Measurements from ENCODE around the gene SPINK6. TPM values are rescaled to one million over a fixed set of nuclear protein-coding genes. Genes with fewer than 3 reads are reported as not detected.

The SPINK6 gene
- total RNA-seq, 2 experiments from 2014 or later = not detected

- ChIA-PET POLR2A (no interaction called here), CTCF (ENCODE audit: unreplicated experiment) (no interaction called here)
- Histone ChIP-seq H3K4me1 (ENCODE audit: insufficient read depth, low read length, poor library complexity, severe bottlenecking) (no peaks in the 10 kb centered on the region), H3K9me2 (ENCODE audit: insufficient read depth, low read length) (no peaks in the 10 kb centered on the region), H3K9me3 (ENCODE audit: low read length) (no peaks in the 10 kb centered on the region), H3K4me3 (ENCODE audit: low read depth, low read length, poor library complexity, severe bottlenecking) (no peak overlapping the region), H4K20me1 (ENCODE audit: insufficient read depth, low read length) (no peaks in the 10 kb centered on the region), H3K4me2 (ENCODE audit: low read length) (no peak overlapping the region), H2AFZ (ENCODE audit: low read length) (no peak overlapping the region), H3K79me2 (ENCODE audit: insufficient read depth, low read depth, low read length) (no peaks in the 10 kb centered on the region), H3K27ac (ENCODE audit: low read depth, low read length, poor library complexity, severe bottlenecking) (no peak overlapping the region), H3K36me3 (ENCODE audit: insufficient read depth, low read length) (no peaks in the 10 kb centered on the region)
- no peak for DNase-seq (ENCODE audit: low spot score)
- intact Hi-C loops (cut with micrococcal nuclease; ENCODE audit: unreplicated experiment) = no loop called here
- TF ChIP-seq EZH2phosphoT487 (IDR thresholded peaks at IDR 0.05; ENCODE audit: borderline replicate concordance, low read depth, low read length) = no peak
- TF ChIP-seq, protein P1, sequence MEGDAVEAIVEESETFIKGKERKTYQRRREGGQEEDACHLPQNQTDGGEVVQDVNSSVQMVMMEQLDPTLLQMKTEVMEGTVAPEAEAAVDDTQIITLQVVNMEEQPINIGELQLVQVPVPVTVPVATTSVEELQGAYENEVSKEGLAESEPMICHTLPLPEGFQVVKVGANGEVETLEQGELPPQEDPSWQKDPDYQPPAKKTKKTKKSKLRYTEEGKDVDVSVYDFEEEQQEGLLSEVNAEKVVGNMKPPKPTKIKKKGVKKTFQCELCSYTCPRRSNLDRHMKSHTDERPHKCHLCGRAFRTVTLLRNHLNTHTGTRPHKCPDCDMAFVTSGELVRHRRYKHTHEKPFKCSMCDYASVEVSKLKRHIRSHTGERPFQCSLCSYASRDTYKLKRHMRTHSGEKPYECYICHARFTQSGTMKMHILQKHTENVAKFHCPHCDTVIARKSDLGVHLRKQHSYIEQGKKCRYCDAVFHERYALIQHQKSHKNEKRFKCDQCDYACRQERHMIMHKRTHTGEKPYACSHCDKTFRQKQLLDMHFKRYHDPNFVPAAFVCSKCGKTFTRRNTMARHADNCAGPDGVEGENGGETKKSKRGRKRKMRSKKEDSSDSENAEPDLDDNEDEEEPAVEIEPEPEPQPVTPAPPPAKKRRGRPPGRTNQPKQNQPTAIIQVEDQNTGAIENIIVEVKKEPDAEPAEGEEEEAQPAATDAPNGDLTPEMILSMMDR (conservative IDR thresholded peaks at IDR 0.05; ENCODE audit: low read length) = no peak
- no TSS peak for BruUV-seq (replicated peaks)
These were observed 21.4 kb downstream of the SPINK6 start for GRCh38 chr5:148224117-148224742.

- H3K9me2 ChIP-seq (ENCODE audit: insufficient read depth, low read length) = no peaks in the 10 kb centered on the region
- DNase-seq (ENCODE audit: low spot score) = no peak
- no peaks in the 10 kb centered on the region for H3K9me3 ChIP-seq (ENCODE audit: low read length)
- no peaks in the 10 kb centered on the region for H4K20me1 ChIP-seq (ENCODE audit: insufficient read depth, low read length)
- H3K36me3 ChIP-seq (ENCODE audit: insufficient read depth, low read length) = no peaks in the 10 kb centered on the region
- H3K4me1 ChIP-seq (ENCODE audit: insufficient read depth, low read length, poor library complexity, severe bottlenecking) = no peaks in the 10 kb centered on the region
- no peak overlapping the region for H2AFZ ChIP-seq (ENCODE audit: low read length)
- BruUV-seq (replicated peaks) = no TSS peak
- intact Hi-C loops (cut with micrococcal nuclease; ENCODE audit: unreplicated experiment) = no loop called here
- TF ChIP-seq, protein P1 (conservative IDR thresholded peaks at IDR 0.05; ENCODE audit: low read length) = no peak
- no peak for TF ChIP-seq EZH2phosphoT487 (IDR thresholded peaks at IDR 0.05; ENCODE audit: borderline replicate concordance, low read depth, low read length)
- ChIA-PET POLR2A (interaction anchor here (1.0 kb wide), 1 partner anchor 72 kb away, joined by 3 read pairs; no protein-coding TSS in a partner anchor), CTCF (ENCODE audit: unreplicated experiment) (no interaction called here)
- no peak overlapping the region for H3K4me3 ChIP-seq (ENCODE audit: low read depth, low read length, poor library complexity, severe bottlenecking)
- no peak overlapping the region for H3K27ac ChIP-seq (ENCODE audit: low read depth, low read length, poor library complexity, severe bottlenecking)
- no peak overlapping the region for H3K4me2 ChIP-seq (ENCODE audit: low read length)
- no peaks in the 10 kb centered on the region for H3K79me2 ChIP-seq (ENCODE audit: insufficient read depth, low read depth, low read length)
These were observed 25.6 kb downstream of the SPINK6 start for GRCh38 chr5:148228392-148228984.

GRCh38 chr5:148229840-148230239, 27.0 kb downstream of the SPINK6 start:
- POLR2A ChIA-PET = interaction anchor here (0.7 to 0.8 kb wide), 3 partner anchors 17 to 125 kb away, joined by 3 to 4 read pairs (median 3); no protein-coding TSS in a partner anchor

More at GRCh38 chr5:148229840-148230239, 27.0 kb downstream of the SPINK6 start:
- Histone ChIP-seq H3K4me2 (ENCODE audit: low read length) (no peak overlapping the region), H3K4me1 (ENCODE audit: insufficient read depth, low read length, poor library complexity, severe bottlenecking) (no peaks in the 10 kb centered on the region), H3K9me3 (ENCODE audit: low read length) (no peaks in the 10 kb centered on the region), H3K36me3 (ENCODE audit: insufficient read depth, low read length) (no peaks in the 10 kb centered on the region), H4K20me1 (ENCODE audit: insufficient read depth, low read length) (no peaks in the 10 kb centered on the region), H3K27ac (ENCODE audit: low read depth, low read length, poor library complexity, severe bottlenecking) (no peak overlapping the region), H3K79me2 (ENCODE audit: insufficient read depth, low read depth, low read length) (no peaks in the 10 kb centered on the region), H3K4me3 (ENCODE audit: low read depth, low read length, poor library complexity, severe bottlenecking) (no peak overlapping the region), H2AFZ (ENCODE audit: low read length) (no peak overlapping the region), H3K9me2 (ENCODE audit: insufficient read depth, low read length) (no peaks in the 10 kb centered on the region)
- no peak for DNase-seq (ENCODE audit: low spot score)
- CTCF ChIA-PET (ENCODE audit: unreplicated experiment) = no interaction called here
- TF ChIP-seq, protein P1 (conservative IDR thresholded peaks at IDR 0.05; ENCODE audit: low read length) = no peak
- TF ChIP-seq EZH2phosphoT487 (IDR thresholded peaks at IDR 0.05; ENCODE audit: borderline replicate concordance, low read depth, low read length) = no peak
- no TSS peak for BruUV-seq (replicated peaks)
- intact Hi-C loops (cut with micrococcal nuclease; ENCODE audit: unreplicated experiment) = no loop called here
